Subcutaneous abdominal adipose tissue (tissue), 5 donors: ENCODE measurements around the gene TMED10.

Experiments
- H3K27ac ChIP-seq: one replicate; pipeline ENCODE4 v1.7.0; 2013; ENCODE audit warnings: low read depth, mild to moderate bottlenecking, inconsistent platforms, low read length, moderate library complexity
- H3K27me3 ChIP-seq, 5 donors: one replicate each; pipeline ENCODE4 v1.7.0; 2013; ENCODE audit warnings: low read length in 5 of 5, inconsistent platforms in 1 of 5; ENCODE audit not compliant: control insufficient read depth in 5 of 5, insufficient read depth in 4 of 5
- H3K36me3 ChIP-seq, 5 donors: one replicate each; pipeline ENCODE4 v1.7.0; 2013; ENCODE audit warnings: low read length in 5 of 5; ENCODE audit not compliant: control insufficient read depth in 5 of 5, insufficient read depth in 5 of 5
- H3K4me1 ChIP-seq, 5 donors: one replicate each; pipeline ENCODE4 v1.7.0; 2013; ENCODE audit warnings: low read length in 5 of 5, mild to moderate bottlenecking in 3 of 5, moderate library complexity in 1 of 5; ENCODE audit not compliant: control insufficient read depth in 5 of 5, insufficient read depth in 5 of 5
- H3K4me3 ChIP-seq, 5 donors: one replicate each; pipeline ENCODE4 v1.7.0; 2013; ENCODE audit warnings: low read length in 5 of 5, low read depth in 1 of 5
- H3K9ac ChIP-seq, 5 donors: one replicate each; pipeline ENCODE4 v1.7.0; 2013; ENCODE audit warnings: low read length in 5 of 5, mild to moderate bottlenecking in 4 of 5, moderate library complexity in 3 of 5
- H3K9me3 ChIP-seq, 5 donors: one replicate each; pipeline ENCODE4 v1.7.0; 2013; ENCODE audit warnings: low read length in 5 of 5; ENCODE audit not compliant: control insufficient read depth in 5 of 5
- donor health status: healthy.
- donor health status: healthy.
- donor health status: healthy.
- donor health status: healthy.
- donor health status: healthy.

The TMED10 gene

DNA sequence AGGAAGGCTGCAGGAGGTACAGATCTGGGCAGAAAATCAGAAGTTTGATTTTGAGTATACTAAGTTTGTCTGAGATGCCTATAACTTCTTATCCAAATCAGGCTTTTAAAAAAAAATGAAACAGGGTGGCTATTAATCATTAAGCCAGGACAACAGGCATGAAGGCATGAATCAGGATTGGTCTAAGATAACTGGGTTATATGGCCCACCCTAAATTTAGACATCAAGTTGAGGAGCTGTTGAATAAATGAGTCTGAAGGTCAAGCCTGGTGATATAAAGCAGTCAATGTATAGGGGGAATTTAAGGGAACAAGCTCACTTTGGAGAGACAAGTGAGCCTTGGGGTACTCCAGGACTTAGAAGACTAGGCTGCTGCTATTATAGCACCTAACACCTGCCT is 78.2 kb downstream of the TMED10 start:
- H3K4me1 ChIP-seq, result no peaks in the 10 kb centered on the region
- H3K27me3 ChIP-seq, result no peaks in the 10 kb centered on the region
- H3K9me3 ChIP-seq, result no peaks in the 10 kb centered on the region
- H3K9ac ChIP-seq, result no peak overlapping the region
- no peak overlapping the region for H3K4me3 ChIP-seq
- H3K27ac ChIP-seq, result no peak overlapping the region
- H3K36me3 ChIP-seq, result peaks cover 49 to 86% (median 78%) of the 10 kb centered on the region in 5 donors

GRCh38 chr14:75096959-75097358 is 79.5 kb downstream of the TMED10 start:
- no peak overlapping the region for H3K9ac ChIP-seq
- H3K9me3 ChIP-seq, result no peaks in the 10 kb centered on the region
- no peak overlapping the region for H3K27ac ChIP-seq
- peaks cover 51 to 90% (median 80%) of the 10 kb centered on the region in 5 donors for H3K36me3 ChIP-seq
- H3K4me1 ChIP-seq, result no peaks in the 10 kb centered on the region
- no peaks in the 10 kb centered on the region for H3K27me3 ChIP-seq
- no peak overlapping the region for H3K4me3 ChIP-seq

GRCh38 chr14:75095690-75096089 is 80.7 kb downstream of the TMED10 start:
- Histone ChIP-seq H3K4me3 (no peak overlapping the region), H3K9ac (no peak overlapping the region), H3K27me3 (no peaks in the 10 kb centered on the region), H3K4me1 (no peaks in the 10 kb centered on the region), H3K9me3 (no peaks in the 10 kb centered on the region), H3K36me3 (peaks cover 41 to 87% (median 78%) of the 10 kb centered on the region in 5 donors), H3K27ac (no peak overlapping the region)

DNA sequence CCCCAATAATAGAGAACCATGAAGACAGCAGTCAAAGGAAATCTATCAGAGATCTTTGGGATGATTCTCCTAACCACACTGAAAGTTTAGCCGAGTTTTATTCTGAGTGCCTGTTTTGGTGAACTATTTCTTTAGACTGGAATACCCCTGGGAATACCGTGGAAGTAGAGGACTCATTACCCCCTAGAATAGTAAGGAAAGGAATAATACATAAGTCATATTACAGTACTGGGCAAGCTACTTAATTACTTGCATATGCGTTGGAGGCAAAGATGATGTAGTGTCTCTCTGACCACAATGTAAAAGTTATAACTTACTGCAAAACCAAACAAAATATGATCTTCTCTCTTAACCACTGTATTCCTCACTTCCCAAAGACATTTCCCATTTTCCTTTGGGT is 81.5 kb downstream of the TMED10 start:
- no peak overlapping the region for H3K9ac ChIP-seq
- H3K4me3 ChIP-seq, result no peak overlapping the region
- H3K4me1 ChIP-seq, result no peaks in the 10 kb centered on the region
- no peaks in the 10 kb centered on the region for H3K27me3 ChIP-seq
- H3K27ac ChIP-seq, result no peak overlapping the region
- H3K36me3 ChIP-seq, result peaks cover 38 to 85% (median 75%) of the 10 kb centered on the region in 5 donors
- no peaks in the 10 kb centered on the region for H3K9me3 ChIP-seq

GRCh38 chr14:75092698-75093097 is 83.7 kb downstream of the TMED10 start:
- Histone ChIP-seq H3K4me1 (no peaks in the 10 kb centered on the region), H3K9me3 (no peaks in the 10 kb centered on the region), H3K4me3 (no peak overlapping the region), H3K36me3 (peaks cover 34 to 77% (median 66%) of the 10 kb centered on the region in 5 donors), H3K27ac (no peak overlapping the region), H3K27me3 (no peaks in the 10 kb centered on the region), H3K9ac (no peak overlapping the region)

- no peaks in the 10 kb centered on the region for H3K9me3 ChIP-seq
- no peaks in the 10 kb centered on the region for H3K27me3 ChIP-seq
- no peak overlapping the region for H3K27ac ChIP-seq
- no peak overlapping the region for H3K4me3 ChIP-seq
- H3K4me1 ChIP-seq, result no peaks in the 10 kb centered on the region
- H3K9ac ChIP-seq, result no peak overlapping the region
- peaks cover 31 to 77% (median 65%) of the 10 kb centered on the region in 5 donors for H3K36me3 ChIP-seq
Observed at GRCh38 chr14:75091251-75091650, 85.2 kb downstream of the TMED10 start.

DNA sequence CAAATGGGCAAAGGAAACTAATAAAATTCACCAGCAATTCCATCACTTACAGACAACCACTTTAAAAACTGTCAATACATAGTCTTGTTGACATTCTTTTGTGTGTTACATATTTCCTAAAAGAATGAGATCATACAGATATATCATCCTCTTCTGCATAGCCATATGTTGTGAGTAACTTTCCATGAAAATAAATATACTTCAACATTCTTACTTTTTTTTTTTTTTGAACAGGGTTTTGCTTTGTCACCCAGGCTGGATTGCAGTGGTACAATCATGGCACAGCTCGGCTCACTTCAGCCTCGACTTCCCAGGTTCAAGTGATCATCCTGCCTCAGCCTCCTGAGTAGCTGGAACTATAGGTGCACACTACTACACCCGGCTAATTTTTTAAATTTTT is 86.1 kb downstream of the TMED10 start:
- H3K36me3 ChIP-seq, result peaks cover 31 to 77% (median 66%) of the 10 kb centered on the region in 5 donors
- no peak overlapping the region for H3K9ac ChIP-seq
- no peak overlapping the region for H3K4me3 ChIP-seq

GRCh38 chr14:75088566-75089373 is 87.6 kb downstream of the TMED10 start:
- Histone ChIP-seq H3K4me1 (no peaks in the 10 kb centered on the region), H3K9me3 (no peaks in the 10 kb centered on the region), H3K27me3 (no peaks in the 10 kb centered on the region), H3K36me3 (peaks cover 26 to 77% (median 67%) of the 10 kb centered on the region in 5 donors), H3K4me3 (no peak overlapping the region), H3K27ac (no peak overlapping the region), H3K9ac (peak overlapping the region in 1 of 5 donors; percentile 19)

More for the DNA sequence above, 86.1 kb downstream of the TMED10 start:
- H3K9me3 ChIP-seq, result no peaks in the 10 kb centered on the region
- no peaks in the 10 kb centered on the region for H3K27me3 ChIP-seq
- H3K27ac ChIP-seq, result no peak overlapping the region
- H3K4me1 ChIP-seq, result no peaks in the 10 kb centered on the region

DNA sequence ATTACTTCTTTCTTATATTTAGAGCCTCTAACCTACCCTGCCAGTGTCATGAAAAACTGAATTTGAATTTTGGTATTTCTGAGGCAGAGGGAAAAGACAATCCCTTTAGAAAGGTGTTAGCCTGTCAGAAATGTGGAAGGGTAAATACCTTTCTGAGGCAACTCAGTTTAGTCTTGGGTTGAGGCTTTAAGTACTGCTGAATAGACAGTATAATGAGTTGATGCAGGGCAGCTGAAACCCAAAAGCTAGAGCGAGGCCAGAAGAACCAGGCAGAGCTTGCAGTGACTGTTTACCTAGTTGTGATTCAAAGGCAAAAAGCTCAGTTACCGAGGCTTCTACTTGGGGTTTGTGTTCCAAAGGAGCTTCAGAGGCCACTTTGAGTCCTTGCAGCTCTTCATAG is 88.3 kb downstream of the TMED10 start:
- peak overlapping the region in 1 of 5 donors; percentile 19 for H3K9ac ChIP-seq
- no peak overlapping the region for H3K27ac ChIP-seq
- no peaks in the 10 kb centered on the region for H3K9me3 ChIP-seq
- no peaks in the 10 kb centered on the region for H3K4me1 ChIP-seq
- peaks cover 24 to 78% (median 71%) of the 10 kb centered on the region in 5 donors for H3K36me3 ChIP-seq
- no peaks in the 10 kb centered on the region for H3K27me3 ChIP-seq
- no peak overlapping the region for H3K4me3 ChIP-seq

- Histone ChIP-seq H3K27me3 (no peaks in the 10 kb centered on the region), H3K9me3 (no peaks in the 10 kb centered on the region), H3K9ac (no peak overlapping the region), H3K4me1 (peaks cover 8 to 17% (median 10%) of the 10 kb centered on the region in 5 donors), H3K27ac (no peak overlapping the region), H3K4me3 (no peak overlapping the region), H3K36me3 (peaks cover 19 to 69% (median 55%) of the 10 kb centered on the region in 5 donors)
Observed at GRCh38 chr14:75084513-75084912, 91.9 kb downstream of the TMED10 start.
